Measurements from ENCODE around the gene DCPS.
A peak's percentile ranks its signal among the peaks of the same experiment; 100 is the strongest.
"Not testable (repeated sequence)": the region's sequence is repeated elsewhere in the genome, so short reads cannot be mapped to it uniquely, and the experiment has no call there.

Gene DCPS

GRCh38 chr11:126288237-126288636 is 15.6 kb upstream of the DCPS start:
- DNase-seq (ENCODE audit: low spot score): no peak

- DNase-seq (ENCODE audit: low spot score): no peak
Measured at GRCh38 chr11:126290887-126291286, 13.0 kb upstream of the DCPS start.

GRCh38 chr11:126293726-126294125 is 10.1 kb upstream of the DCPS start:
- no peak for DNase-seq (ENCODE audit: low spot score)

GRCh38 chr11:126297004-126297403 is 6.9 kb upstream of the DCPS start:
- DNase-seq (ENCODE audit: low spot score): no peak

- DNase-seq (ENCODE audit: low spot score): no peak
Measured at GRCh38 chr11:126304457-126305075, 706 bp downstream of the DCPS start.

GRCh38 chr11:126305699-126306098 is 1.8 kb downstream of the DCPS start:
- no peak for DNase-seq (ENCODE audit: low spot score)

GRCh38 chr11:126307706-126308105 is 3.8 kb downstream of the DCPS start:
- DNase-seq (ENCODE audit: low spot score): no peak

GRCh38 chr11:126308271-126308671 is 4.4 kb downstream of the DCPS start:
- DNase-seq (ENCODE audit: low spot score): no peak

- not testable (repeated sequence) for DNase-seq (ENCODE audit: low spot score)
Measured at GRCh38 chr11:126308771-126309170, 4.9 kb downstream of the DCPS start.

- peak; percentile 51 for DNase-seq (ENCODE audit: low spot score)
Measured at GRCh38 chr11:126310200-126310991, 6.5 kb downstream of the DCPS start.

- no peak for DNase-seq (ENCODE audit: low spot score)
Measured at GRCh38 chr11:126310992-126311310, 7.1 kb downstream of the DCPS start.

- DNase-seq (ENCODE audit: low spot score): no peak
Measured at GRCh38 chr11:126311401-126312291, 7.8 kb downstream of the DCPS start.

GRCh38 chr11:126312961-126313360 is 9.1 kb downstream of the DCPS start:
- DNase-seq (ENCODE audit: low spot score): no peak

- no peak for DNase-seq (ENCODE audit: low spot score)
Measured at GRCh38 chr11:126313826-126314225, 10.0 kb downstream of the DCPS start.

GRCh38 chr11:126317432-126317755 is 13.5 kb downstream of the DCPS start:
- no peak for DNase-seq (ENCODE audit: low spot score)

- DNase-seq (ENCODE audit: low spot score): no peak
Measured at GRCh38 chr11:126317756-126318573, 14.1 kb downstream of the DCPS start.

- DNase-seq (ENCODE audit: low spot score): no peak
Measured at GRCh38 chr11:126318574-126319373, 14.9 kb downstream of the DCPS start.

- no peak for DNase-seq (ENCODE audit: low spot score)
Measured at GRCh38 chr11:126319374-126319740, 15.5 kb downstream of the DCPS start.

GRCh38 chr11:126322996-126323395 is 19.1 kb downstream of the DCPS start:
- no peak for DNase-seq (ENCODE audit: low spot score)

GRCh38 chr11:126327281-126328000 is 23.6 kb downstream of the DCPS start:
- DNase-seq (ENCODE audit: low spot score): no peak

Measured in SK-N-DZ (cell line).